ENCODE measurements around the gene POU6F2.

The POU6F2 gene

GRCh38 chr7:39075210-39075609 is 97.5 kb downstream of the POU6F2 start:
- no peak for TF ChIP-seq CTCF (IDR thresholded peaks at IDR 0.05; ENCODE audit: low read length, missing control alignments)
- no peak overlapping the region for H3K4me3 ChIP-seq (replicated peaks; ENCODE audit: low read depth, low read length)
- DNase-seq (ENCODE audit: low read depth), result no peak

GRCh38 chr7:39083781-39084180 is 106.1 kb downstream of the POU6F2 start:
- DNase-seq (ENCODE audit: low read depth), result no peak
- no peak overlapping the region for H3K4me3 ChIP-seq (replicated peaks; ENCODE audit: low read depth, low read length)
- no peak for TF ChIP-seq CTCF (IDR thresholded peaks at IDR 0.05; ENCODE audit: low read length, missing control alignments)

- no peak for DNase-seq (ENCODE audit: low read depth)
- no peak overlapping the region for H3K4me3 ChIP-seq (replicated peaks; ENCODE audit: low read depth, low read length)
- TF ChIP-seq CTCF (IDR thresholded peaks at IDR 0.05; ENCODE audit: low read length, missing control alignments), result no peak
Observed at GRCh38 chr7:39084349-39084748, 106.6 kb downstream of the POU6F2 start.

GRCh38 chr7:39085189-39085588 is 107.5 kb downstream of the POU6F2 start:
- H3K4me3 ChIP-seq (replicated peaks; ENCODE audit: low read depth, low read length), result no peak overlapping the region
- no peak for TF ChIP-seq CTCF (IDR thresholded peaks at IDR 0.05; ENCODE audit: low read length, missing control alignments)
- no peak for DNase-seq (ENCODE audit: low read depth)

GRCh38 chr7:39085590-39086049 is 107.9 kb downstream of the POU6F2 start:
- DNase-seq (ENCODE audit: low read depth), result no peak
- H3K4me3 ChIP-seq (replicated peaks; ENCODE audit: low read depth, low read length), result no peak overlapping the region
- no peak for TF ChIP-seq CTCF (IDR thresholded peaks at IDR 0.05; ENCODE audit: low read length, missing control alignments)

- no peak overlapping the region for H3K4me3 ChIP-seq (replicated peaks; ENCODE audit: low read depth, low read length)
- DNase-seq (ENCODE audit: low read depth), result no peak
- no peak for TF ChIP-seq CTCF (IDR thresholded peaks at IDR 0.05; ENCODE audit: low read length, missing control alignments)
Observed at GRCh38 chr7:39086638-39087360, 109.1 kb downstream of the POU6F2 start.

Data from fibroblast of pulmonary artery (primary cell).